Vagina (tissue), 2 donors: ENCODE measurements around the gene EXOC2.

ENCODE experiments used
- POLR2AphosphoS5 ChIP-seq, 2 donors: sonication (generic); formaldehyde crosslinking; IDR thresholded peaks; one replicate each; pipeline ENCODE4 v1.9.0; 2017; ENCODE audit warnings: antibody characterized with exemption in 2 of 2, mild to moderate bottlenecking in 2 of 2, low read depth in 1 of 2; ENCODE audit not compliant: insufficient read depth in 1 of 2
- TF ChIP-seq, protein P1 (sequence below), 3 experiments: fragments of 450-650 bp in 2 of 3; fragments of 200-600 bp in 1 of 3; sonication (generic) in 1 of 3; IDR thresholded peaks; one replicate each; pipeline ENCODE4 v1.5.1; 2017 to 2019; ENCODE audit warnings: antibody characterized with exemption in 3 of 3, mild to moderate bottlenecking in 2 of 3, moderate library complexity in 2 of 3

DNA sequence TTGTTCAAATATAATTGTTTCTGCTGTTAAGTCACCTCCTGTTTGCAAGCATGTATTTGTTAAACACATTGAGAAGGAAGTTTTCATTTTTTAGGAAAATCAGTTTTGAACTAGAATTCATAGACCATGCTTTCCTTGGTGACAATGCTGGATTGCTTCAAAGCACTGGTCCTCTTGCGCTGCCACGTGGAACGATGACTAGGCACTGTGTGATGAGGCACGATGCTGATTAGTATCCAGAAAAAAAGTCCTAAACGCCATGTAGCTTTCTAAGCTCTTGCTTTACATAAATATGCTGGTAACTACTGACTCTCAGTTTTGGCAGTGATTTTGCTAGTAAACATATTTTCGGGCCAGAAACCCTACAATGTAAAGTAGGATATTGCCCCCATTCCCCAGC lies 11.1 kb upstream of the EXOC2 start:
- TF ChIP-seq, protein P1, sequence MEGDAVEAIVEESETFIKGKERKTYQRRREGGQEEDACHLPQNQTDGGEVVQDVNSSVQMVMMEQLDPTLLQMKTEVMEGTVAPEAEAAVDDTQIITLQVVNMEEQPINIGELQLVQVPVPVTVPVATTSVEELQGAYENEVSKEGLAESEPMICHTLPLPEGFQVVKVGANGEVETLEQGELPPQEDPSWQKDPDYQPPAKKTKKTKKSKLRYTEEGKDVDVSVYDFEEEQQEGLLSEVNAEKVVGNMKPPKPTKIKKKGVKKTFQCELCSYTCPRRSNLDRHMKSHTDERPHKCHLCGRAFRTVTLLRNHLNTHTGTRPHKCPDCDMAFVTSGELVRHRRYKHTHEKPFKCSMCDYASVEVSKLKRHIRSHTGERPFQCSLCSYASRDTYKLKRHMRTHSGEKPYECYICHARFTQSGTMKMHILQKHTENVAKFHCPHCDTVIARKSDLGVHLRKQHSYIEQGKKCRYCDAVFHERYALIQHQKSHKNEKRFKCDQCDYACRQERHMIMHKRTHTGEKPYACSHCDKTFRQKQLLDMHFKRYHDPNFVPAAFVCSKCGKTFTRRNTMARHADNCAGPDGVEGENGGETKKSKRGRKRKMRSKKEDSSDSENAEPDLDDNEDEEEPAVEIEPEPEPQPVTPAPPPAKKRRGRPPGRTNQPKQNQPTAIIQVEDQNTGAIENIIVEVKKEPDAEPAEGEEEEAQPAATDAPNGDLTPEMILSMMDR (IDR thresholded peaks at IDR 0.05): no peak
- TF ChIP-seq POLR2AphosphoS5 (IDR thresholded peaks at IDR 0.05; ENCODE audit: insufficient read depth in 1 of 2, low read depth in 1 of 2): no peak
